Measurements from ENCODE around the gene TRPV3.
"Not testable (repeated sequence)": the region's sequence is repeated elsewhere in the genome, so short reads cannot be mapped to it uniquely, and the experiment has no call there.

Gene TRPV3

DNA sequence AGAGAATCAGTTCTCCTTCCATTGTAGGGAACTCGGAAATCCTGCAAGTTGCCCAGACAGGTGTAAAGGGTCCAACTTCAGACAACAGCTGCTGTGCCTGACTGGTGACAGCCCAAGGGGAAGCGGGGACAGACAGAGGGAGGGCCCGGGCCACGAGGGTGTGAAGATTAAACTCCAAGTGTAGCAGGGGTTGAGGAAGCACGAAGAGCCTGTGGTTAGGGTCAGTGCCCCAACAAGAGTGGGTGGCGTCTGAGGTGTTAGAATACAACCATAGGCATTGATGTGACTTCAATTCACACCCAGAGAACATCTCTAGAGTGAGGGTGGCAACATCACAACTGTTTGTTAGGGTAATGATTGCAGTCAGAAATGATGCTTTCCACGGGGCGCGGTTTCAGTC, 42.7 kb downstream of the TRPV3 start:
- no peak for DNase-seq

DNA sequence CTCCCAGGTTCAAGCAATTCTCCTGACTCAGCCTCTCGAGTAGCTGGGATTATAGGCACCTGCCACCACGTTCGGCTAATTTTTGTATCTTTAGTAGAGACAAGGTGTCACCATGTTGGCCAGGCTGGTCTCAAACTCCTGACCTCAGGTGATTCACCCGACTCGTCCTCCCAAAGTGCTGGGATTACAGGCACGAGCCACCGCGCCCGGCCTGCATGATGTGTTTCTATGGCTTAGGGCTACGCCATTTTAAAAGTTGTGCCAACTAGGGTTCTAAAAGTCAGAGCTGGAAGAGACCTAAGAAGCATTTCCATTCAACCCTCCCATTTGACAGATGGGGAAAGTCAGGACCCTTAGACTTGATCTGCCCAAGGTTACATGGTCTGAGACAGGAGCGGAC, 43.4 kb downstream of the TRPV3 start:
- DNase-seq: not testable (repeated sequence)

DNA sequence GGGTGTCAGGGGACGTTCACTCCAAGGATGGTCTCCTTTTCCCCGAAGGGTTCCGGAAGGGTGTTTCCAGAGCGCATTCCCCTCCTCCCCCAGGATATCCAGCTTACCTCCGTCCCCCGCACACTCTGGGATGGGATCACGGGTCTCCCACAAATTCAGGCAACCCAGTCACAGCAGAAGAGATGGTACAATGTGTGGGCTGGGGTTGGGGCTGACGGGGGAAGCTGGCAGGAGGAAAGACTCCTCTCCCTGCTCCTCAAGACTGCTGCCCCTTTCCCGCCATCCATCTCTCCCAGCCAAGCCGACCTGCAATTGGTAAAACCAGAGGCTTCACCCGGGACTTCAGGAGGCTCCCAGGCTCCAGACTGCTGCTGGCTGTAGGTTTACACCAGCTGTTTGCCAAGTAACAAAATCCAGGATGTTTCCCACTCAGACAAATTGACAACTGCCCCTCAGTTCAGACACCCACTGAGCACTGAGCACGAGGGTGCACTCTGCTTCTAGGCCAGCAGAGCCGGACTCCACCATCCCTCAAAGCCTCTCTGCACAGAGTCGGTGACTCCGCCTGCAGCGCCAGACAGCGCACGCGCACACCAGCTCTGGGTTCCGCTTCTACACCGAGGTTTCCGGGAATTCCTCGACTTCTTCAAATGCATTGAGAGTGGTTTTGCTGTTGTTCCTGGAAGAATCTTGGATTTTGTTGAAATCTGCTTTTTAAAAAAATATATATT, 44.1 kb downstream of the TRPV3 start:
- no peak for DNase-seq

DNA sequence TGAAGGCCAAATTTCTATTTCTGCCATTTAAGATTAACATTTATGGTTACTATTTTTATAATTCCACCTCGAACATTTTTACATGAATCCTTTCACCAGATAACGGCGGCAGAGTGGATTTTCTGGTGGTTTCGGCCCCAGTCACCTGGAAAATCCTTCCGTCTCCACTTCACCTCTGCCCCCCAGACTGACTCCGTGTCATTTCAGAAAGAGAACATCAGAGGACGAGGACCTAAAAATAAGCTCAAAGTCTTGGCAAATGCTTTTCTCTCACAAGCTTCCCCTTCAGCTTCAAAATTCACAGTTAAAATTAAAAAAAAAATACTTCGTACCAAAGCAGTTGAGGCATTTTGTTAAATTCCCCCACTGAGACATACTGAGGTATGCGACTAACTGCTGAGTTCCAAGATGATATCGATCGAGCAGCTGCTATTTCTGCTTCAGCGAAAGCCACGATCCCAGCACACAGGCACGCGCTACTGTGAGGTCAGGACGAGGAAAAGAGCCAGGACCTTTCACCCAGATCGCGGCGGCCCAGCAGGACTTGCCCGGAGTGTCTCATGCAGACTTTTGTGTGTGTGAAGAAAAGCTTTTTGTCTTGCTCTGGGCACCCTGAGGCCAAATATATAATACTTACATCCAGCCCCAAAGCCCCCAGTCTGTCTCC, 45.0 kb downstream of the TRPV3 start:
- DNase-seq: no peak

GRCh38 chr17:3511852-3512504, 45.6 kb downstream of the TRPV3 start:
- no peak for DNase-seq

GRCh38 chr17:3510090-3510489, 47.5 kb downstream of the TRPV3 start:
- DNase-seq: no peak

- DNase-seq: no peak
Measured at GRCh38 chr17:3507869-3508268, 49.7 kb downstream of the TRPV3 start.

DNA sequence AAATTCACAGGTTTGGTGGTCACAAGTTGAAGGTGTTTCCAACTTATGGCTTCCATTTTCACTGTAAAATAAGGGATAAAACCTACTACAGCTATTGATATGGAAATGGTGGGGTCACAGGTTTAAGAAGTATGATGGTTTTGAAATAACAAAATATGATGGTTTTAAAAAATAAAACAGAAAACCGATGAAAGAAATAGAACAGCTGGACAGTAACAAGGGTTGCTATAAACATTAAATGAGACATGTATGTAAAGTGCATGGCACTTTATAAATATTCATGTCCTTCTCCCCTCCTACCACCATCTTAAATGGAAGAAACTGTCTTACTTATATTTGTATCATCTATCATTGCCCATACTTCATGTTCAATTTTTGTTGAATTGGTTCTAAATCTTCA, 50.5 kb downstream of the TRPV3 start:
- DNase-seq: no peak

DNA sequence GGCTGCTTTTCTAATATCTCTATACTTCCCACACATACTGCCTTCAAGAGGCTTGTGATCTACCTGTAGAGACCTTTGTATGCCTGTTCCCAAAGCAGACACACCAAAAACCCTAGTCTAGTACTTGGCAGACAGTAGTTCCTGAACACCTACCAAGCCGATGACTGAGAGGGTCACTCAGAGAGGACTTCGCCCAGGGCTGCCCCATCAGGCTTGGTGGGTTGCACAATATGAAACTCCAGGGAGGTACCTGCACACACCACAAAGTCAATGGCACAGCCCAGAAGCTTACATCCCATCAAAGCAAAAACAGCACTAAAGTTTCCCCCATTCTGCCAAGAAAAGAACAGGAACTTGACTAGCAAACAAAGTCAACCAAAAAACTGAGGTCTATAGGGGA, 51.6 kb downstream of the TRPV3 start:
- DNase-seq: no peak

DNA sequence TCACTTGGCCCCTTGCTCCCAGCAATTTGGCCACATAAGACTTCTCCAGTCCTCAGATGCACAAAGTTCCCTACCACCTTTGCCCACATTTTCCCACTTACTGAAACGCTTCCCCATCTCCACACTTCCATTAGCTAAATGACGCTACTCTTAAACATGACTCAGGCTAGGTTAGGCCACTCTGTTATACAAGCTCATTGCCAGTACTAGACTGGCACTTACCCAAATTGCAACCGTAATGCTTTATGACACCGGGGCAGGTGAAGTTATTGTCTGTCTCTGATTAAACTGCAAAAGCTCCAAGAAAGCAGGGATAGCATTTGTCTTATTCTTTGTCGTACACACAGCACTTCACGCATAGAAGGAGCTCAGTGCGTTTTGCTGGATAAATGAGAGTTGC, 52.6 kb downstream of the TRPV3 start:
- DNase-seq: no peak

DNA sequence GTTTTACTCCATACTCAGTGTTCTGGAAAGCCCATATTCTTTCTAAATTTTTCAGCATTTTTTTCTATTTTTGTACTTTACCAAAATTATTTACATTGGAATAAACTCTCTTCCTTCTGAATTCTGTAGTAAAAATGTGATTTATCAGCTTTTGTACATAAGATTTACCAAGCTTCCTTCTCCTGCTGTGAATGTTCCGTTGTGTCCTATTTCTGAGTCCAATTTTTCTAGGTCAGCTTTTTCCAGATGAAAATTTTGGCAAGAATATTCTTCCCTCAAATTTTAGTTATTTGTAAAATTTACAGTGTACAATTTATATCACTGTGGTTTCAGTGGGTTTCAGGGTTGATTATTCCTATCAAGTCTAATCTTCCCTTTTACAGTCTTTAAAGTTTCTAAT, 54.3 kb downstream of the TRPV3 start:
- no peak for DNase-seq

GRCh38 chr17:3502466-3502865, 55.1 kb downstream of the TRPV3 start:
- no peak for DNase-seq

DNA sequence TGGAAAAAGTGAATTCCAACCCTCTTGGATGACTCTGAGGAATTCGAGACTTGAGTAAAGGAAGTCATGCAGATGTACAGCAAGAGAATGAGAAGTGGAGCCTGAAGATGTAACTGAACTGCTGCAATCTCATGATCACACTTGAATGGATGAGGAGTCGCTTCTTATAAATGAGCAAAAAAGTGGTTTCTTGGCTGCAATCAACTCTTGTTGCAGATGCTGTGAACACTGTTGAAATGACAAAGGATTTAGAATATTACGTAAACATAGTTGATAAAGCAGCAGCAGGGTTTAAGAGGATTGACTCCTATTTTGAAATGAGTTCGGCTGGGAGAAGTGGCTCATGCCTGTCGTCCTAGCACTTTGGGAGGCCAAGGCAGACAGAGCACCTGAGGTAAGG, 56.3 kb downstream of the TRPV3 start:
- DNase-seq: no peak

GRCh38 chr17:3497101-3497500, 60.5 kb downstream of the TRPV3 start:
- DNase-seq: no peak

DNA sequence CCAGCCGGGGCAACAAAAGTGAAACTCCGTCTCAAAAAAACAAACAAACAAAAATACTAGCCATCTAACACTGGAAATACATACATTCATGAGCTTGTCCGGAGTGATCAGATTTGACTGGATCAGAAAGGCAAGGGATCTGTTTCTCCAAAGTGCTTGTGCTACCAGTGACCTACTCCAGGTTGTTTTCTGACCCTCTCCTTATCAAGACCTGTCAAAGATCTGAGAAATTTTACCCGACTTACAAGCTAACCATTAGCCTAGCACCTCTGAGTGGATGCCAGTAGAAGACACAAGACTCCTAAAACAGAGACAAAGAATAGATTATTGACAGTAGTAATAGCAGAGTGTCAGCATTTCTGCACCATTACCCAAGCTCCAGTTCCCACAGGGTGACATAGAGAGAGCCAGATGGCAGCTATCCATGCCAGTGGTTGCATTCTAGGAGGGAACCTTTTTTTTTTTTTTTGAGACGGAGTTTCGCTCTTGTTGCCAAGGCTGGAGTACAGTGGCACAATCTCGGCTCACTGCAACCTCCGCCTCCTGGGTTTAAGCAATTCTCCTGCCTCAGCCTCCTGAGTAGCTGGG, 72.0 kb downstream of the TRPV3 start:
- DNase-seq: no peak

DNA sequence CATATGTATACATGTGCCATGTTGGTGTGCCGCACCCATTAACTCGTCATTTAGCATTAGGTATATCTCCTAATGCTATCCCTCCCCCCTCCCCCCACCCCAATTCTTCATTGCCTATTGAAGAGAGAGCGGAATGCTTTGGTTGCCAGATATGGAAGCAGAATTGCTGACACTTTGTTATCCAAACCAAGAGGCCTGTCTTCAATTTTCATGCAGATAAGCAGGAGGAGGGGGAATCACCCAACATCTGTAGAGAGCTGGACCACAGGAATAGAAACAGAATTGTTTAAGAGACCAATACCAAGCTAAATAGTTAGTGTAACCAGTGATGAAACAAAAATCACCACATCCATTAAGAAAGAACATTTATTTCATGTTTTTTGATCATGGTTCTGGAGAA, 74.8 kb downstream of the TRPV3 start:
- no peak for DNase-seq

- no peak for DNase-seq
Measured at GRCh38 chr17:3479988-3480387, 77.6 kb downstream of the TRPV3 start.

GRCh38 chr17:3475812-3476610, 81.6 kb downstream of the TRPV3 start, which contains the start of gene ASPA:
Gene ASPA, plus strand, starts transcription at chr17:3475997. Its CDS starts 163 bp downstream, at chr17:3476160.
- no peak for DNase-seq

DNA sequence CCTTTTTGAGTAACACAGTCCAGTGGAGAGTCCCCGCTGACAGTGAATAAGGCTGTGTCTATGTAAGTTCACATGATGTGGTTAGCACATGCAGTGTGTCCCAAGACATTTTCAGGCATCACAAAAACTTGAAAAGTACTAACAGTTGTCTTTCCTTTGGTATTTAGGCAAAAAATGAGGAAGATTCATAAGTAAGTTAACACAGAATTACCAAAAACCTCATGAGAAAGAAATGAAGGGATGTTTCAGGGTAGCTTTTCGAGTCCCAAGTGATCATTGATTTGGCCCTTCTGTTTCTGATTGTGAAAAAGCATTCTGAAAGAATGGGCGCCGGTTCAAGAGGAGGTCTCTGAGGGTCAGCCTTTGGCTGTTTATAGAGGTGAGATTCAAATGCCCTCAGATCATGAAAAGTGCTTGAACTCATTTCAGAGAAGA, 82.3 kb downstream of the TRPV3 start:
- no peak for DNase-seq

- no peak for DNase-seq
Measured at GRCh38 chr17:3474212-3474611, 83.4 kb downstream of the TRPV3 start.

- DNase-seq: no peak
Measured at GRCh38 chr17:3472137-3472536, 85.5 kb downstream of the TRPV3 start.

DNA sequence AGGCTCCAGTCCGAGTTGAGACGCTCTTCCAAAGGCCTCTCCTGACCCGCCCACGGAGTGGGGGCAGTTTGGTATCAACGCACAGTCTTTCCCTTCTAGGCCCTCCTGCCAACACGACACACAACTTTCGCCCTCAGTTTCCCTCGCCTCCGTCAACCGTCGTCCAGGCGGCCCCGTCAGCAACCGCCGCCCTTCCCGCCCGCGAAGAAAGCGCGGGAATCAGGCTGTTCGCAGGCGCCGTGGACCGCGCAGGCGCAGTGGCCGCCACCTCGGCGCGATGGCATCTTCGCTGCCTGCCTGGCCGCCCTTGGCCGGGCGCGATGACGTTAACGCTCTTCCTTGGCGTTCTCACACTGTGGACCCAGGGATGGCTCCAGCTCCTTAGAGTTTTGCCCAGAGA, 86.0 kb downstream of the TRPV3 start, which contains the start of gene SPATA22:
SPATA22 (minus strand) TSS at position 221 of the 400 bp plus-strand sequence. CDS start 2,494 bp downstream, outside the sequence.
- no peak for DNase-seq

GRCh38 chr17:3469529-3469928, 88.1 kb downstream of the TRPV3 start:
- no peak for DNase-seq

Measured in NCI-H1105 treated with DMSO at 0.1 percent for 48 hours (cell line).